ENCODE data around the gene UCK1.
A peak's percentile ranks its signal among the peaks of the same experiment; 100 is the strongest.

GRCh38 chr9:131502781-131503625 lies 28.1 kb downstream of the UCK1 start, which contains the start of gene POMT1:
- TF ChIP-seq CTCF (IDR thresholded peaks at IDR 0.05): peak in 1 of 4 experiments; percentile 8
- TF ChIP-seq POLR2A (IDR thresholded peaks at IDR 0.05): peak; percentile 66
